Activated CD4-positive, CD25-positive, alpha-beta regulatory T cell (primary cell): ENCODE data around the gene ANKLE1.
A peak's percentile ranks its signal among the peaks of the same experiment; 100 is the strongest.

Experiments used
- DNase-seq, 4 experiments: peaks; one replicate each; lab custom pipeline; 2025; lab: John Stamatoyannopoulos, UW

Gene ANKLE1

GRCh38 chr19:17325881-17326594, 44.3 kb downstream of the ANKLE1 start:
- no peak for DNase-seq

- DNase-seq: no peak
Measured at GRCh38 chr19:17326595-17326966, 44.9 kb downstream of the ANKLE1 start.

- DNase-seq: no peak
Measured at GRCh38 chr19:17327068-17327653, 45.5 kb downstream of the ANKLE1 start.

GRCh38 chr19:17327654-17328516, 46.2 kb downstream of the ANKLE1 start:
- peak; percentile 31 to 42 (median 36) for DNase-seq

- DNase-seq: peak in 2 of 4 experiments; percentile 28 to 32
Measured at GRCh38 chr19:17328517-17329365, 47.0 kb downstream of the ANKLE1 start.

GRCh38 chr19:17329366-17330261, 47.9 kb downstream of the ANKLE1 start:
- DNase-seq: no peak

- DNase-seq: no peak
Measured at GRCh38 chr19:17330262-17331044, 48.8 kb downstream of the ANKLE1 start.

- DNase-seq: no peak
Measured at GRCh38 chr19:17331045-17331558, 49.4 kb downstream of the ANKLE1 start.

GRCh38 chr19:17332360-17332676, 50.6 kb downstream of the ANKLE1 start:
- no peak for DNase-seq

GRCh38 chr19:17332677-17333581, 51.2 kb downstream of the ANKLE1 start:
- DNase-seq: no peak

- DNase-seq: peak; percentile 36 to 59 (median 48)
Measured at GRCh38 chr19:17333611-17334413, 52.1 kb downstream of the ANKLE1 start.

- DNase-seq: peak; percentile 84 to 95 (median 89)
Measured at GRCh38 chr19:17334414-17335409, 53.0 kb downstream of the ANKLE1 start, which contains the start of gene ANO8. TSS of gene ANO8 (minus strand) at chr19:17334855. CDS start at chr19:17334670, 185 bp downstream.

GRCh38 chr19:17335575-17335974, 53.9 kb downstream of the ANKLE1 start:
- no peak for DNase-seq
